Activated CD8-positive, alpha-beta memory T cell treated with anti-CD3 and anti-CD28 coated beads for 48 hours (primary cell): ENCODE data around the gene MLX.
"Not testable (repeated sequence)": the region's sequence is repeated elsewhere in the genome, so short reads cannot be mapped to it uniquely, and the experiment has no call there.

ENCODE experiments used
- DNase-seq, 3 experiments: peaks; one replicate each; pipeline ENCODE4 v3.0.0-alpha.2; 2020; ENCODE audit warnings: low read depth in 2 of 3, low spot score in 2 of 3

Gene MLX

GRCh38 chr17:42536048-42536371 lies 30.9 kb upstream of the MLX start, which contains the start of gene NAGLU:
TSS of gene NAGLU (plus strand) at chr17:42536241. CDS start at chr17:42536273, 32 bp downstream.
- DNase-seq = peak; percentile 72 to 79 (median 75)

DNA sequence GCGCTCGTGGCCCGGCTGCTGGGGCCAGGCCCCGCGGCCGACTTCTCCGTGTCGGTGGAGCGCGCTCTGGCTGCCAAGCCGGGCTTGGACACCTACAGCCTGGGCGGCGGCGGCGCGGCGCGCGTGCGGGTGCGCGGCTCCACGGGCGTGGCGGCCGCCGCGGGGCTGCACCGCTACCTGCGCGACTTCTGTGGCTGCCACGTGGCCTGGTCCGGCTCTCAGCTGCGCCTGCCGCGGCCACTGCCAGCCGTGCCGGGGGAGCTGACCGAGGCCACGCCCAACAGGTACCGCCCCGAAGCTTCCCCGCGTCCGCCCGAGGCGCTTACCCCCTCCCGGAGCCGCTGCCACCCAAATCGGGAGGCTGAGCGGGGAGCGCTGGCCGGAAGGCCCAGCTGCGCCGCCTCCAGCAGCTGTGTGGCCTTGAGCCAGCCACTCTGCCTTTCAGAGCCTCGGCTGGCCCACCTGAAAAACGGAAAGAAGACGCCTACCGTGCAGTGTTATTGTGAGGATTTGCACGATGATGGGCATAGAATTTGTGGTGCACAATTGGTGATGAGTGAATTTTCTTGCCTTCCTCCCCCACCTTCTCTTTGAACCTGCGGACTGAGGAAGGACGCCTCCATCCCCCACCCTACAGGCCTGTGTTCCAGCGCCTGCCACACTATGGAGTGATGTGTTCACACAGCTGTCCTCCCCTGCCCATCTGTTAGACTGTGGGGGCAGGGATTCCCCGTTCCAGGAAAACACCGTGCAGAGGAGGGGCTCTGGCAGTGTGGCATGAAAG lies 30.3 kb upstream of the MLX start:
- DNase-seq = peak; percentile 45 to 62 (median 60)

- no peak for DNase-seq
Measured at GRCh38 chr17:42537156-42537805, 29.6 kb upstream of the MLX start.

GRCh38 chr17:42537826-42538451 lies 29.0 kb upstream of the MLX start:
- DNase-seq = no peak

DNA sequence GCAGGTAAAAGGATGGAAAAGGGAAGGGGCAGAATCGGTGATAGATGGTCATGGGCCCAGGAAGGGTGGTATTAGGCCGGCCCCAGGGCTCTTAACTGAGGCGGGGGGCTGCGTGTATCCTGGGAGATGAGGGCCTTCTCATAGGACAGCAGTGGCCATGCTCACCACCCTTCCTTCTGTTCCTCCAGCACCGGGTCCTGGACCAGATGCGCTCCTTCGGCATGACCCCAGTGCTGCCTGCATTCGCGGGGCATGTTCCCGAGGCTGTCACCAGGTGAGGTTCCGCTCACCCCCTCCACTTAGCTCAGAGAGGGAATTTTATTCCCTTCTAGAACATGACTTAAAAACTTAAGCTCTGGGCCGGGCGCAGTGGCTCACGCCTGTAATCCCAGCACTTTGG lies 28.4 kb upstream of the MLX start:
- DNase-seq = no peak

DNA sequence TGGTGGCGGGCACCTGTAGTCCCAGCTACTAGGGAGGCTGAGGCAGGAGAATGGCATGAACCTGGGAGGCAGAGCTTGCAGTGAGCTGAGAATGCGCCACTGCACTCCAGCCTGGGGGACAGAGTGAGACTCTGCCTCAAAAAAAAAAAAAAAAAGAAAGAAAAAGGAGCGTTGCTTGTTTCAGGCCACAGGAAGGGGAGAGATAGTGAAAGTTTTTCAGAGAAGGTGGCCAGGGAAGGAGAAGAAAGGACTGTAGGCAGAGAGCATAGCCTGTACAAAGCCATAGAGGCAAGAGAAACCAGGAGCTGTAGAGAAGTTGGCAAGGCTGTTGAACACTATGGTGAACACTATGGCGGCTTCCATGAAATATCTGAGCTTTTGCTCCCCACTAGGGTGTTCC lies 26.3 kb upstream of the MLX start:
- not testable (repeated sequence) for DNase-seq

GRCh38 chr17:42541041-42541833 lies 25.7 kb upstream of the MLX start:
- DNase-seq = no peak

- DNase-seq = no peak
Measured at GRCh38 chr17:42543190-42544079, 23.5 kb upstream of the MLX start.

- DNase-seq = no peak
Measured at GRCh38 chr17:42544874-42545283, 22.0 kb upstream of the MLX start.

- not testable (repeated sequence) for DNase-seq
Measured at GRCh38 chr17:42545755-42546505, 21.0 kb upstream of the MLX start.

DNA sequence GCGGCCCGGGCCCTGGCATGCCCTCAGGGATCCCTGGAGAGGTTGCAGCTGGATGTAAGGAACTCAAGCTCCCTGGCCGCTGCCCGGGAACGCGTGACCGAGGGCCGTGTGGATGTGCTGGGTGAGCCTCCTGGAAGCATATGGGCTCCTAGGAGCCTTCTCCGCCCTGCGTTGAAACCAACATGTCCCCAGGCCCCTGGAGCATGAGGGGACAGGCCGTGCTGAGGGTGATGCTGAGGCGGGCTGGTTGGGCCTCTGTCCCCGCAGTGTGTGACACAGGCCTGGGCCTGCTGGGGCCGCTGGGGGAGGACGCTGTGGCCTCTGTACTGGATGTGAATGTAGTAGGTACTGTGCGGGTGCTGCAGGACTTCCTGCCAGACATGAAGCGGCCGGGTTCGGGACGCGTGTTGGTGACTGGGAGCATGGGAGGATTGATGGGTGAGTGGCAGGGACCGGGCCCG lies 19.9 kb upstream of the MLX start:
- DNase-seq = no peak

DNA sequence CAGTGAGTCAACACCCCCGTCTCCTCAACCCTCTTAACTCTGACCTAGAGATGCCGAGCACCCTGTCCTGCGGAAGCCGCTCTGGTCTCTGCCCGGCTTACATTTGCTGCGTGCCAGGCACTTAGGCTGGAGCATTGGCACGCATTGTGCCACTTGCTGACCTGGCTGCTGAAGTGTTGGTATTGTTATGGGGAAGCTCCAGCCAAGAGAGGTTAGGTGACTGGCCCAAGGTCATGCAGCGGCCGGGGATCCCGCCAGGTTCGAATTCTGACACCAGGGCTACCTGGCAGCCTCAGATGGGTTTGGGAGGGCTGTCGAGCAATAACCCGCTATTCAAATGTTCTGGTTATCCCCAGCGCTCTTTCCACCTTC lies 19.2 kb upstream of the MLX start:
- no peak for DNase-seq

GRCh38 chr17:42548070-42548837 lies 18.6 kb upstream of the MLX start:
- no peak for DNase-seq

- DNase-seq = no peak
Measured at GRCh38 chr17:42548993-42549755, 17.7 kb upstream of the MLX start.

DNA sequence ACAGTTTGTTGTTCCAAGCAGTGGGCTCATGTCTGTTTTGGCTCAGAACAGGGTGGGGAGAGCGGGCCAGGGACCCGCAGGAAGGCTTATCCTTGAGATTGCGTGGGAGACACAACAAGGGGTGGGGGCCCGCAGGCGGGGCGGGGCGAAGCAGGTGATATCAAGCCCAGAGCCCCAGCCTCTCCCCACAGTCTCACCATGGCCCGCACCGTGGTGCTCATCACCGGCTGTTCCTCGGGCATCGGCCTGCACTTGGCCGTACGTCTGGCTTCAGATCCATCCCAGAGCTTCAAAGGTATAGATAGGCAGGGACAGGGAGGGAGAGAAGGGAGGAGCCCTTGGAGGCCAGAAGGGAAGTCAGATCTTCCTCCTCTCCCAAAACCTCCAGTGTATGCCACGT lies 14.2 kb upstream of the MLX start, which contains the start of gene HSD17B1:
HSD17B1 (plus strand) TSS at position 188 of the 400 bp plus-strand sequence; CDS start at position 199, 11 bp downstream.
- DNase-seq = not testable (repeated sequence)

DNA sequence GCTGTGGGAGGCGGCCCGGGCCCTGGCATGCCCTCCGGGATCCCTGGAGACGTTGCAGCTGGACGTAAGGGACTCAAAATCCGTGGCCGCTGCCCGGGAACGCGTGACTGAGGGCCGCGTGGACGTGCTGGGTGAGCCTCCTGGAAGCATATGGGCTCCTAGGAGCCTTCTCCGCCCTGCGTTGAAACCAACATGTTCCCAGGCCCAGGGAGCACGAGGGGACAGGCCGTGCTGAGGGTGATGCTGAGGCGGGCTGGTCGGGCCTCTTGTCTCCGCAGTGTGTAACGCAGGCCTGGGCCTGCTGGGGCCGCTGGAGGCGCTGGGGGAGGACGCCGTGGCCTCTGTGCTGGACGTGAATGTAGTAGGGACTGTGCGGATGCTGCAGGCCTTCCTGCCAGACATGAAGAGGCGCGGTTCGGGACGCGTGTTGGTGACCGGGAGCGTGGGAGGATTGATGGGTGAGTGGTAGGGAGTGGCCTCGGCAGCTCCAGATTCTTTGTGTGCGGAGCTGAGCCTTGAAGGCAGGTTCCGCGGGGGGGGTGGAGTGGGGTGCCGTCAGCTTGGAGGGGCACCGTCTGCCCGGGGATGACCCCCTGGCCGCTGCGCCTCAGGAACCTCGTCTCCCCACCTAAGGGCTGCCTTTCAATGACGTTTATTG lies 13.6 kb upstream of the MLX start:
- DNase-seq = no peak

GRCh38 chr17:42553866-42554249 lies 13.0 kb upstream of the MLX start:
- no peak for DNase-seq
